Endothelial cell of umbilical vein (primary cell): Measurements from ENCODE around the gene C9orf152.

ENCODE experiments used
- POLR2A ChIP-seq: IDR thresholded peaks from 2 replicates; pipeline ENCODE4 v1.6.1; 2012; ENCODE audit warnings: low read depth, mild to moderate bottlenecking, control low read depth, low read length
- POLR2AphosphoS5 ChIP-seq: IDR thresholded peaks from 2 replicates; pipeline ENCODE4 v1.6.1; 2012; ENCODE audit warnings: low read depth, mild to moderate bottlenecking, control low read depth, low read length, moderate library complexity; ENCODE audit not compliant: insufficient read depth
- TF ChIP-seq, protein P1 (sequence below), 2 donors: IDR thresholded peaks; 1 replicate in 1 of 2; 2 replicates in 1 of 2; pipeline ENCODE4 v1.5.1; 2011; ENCODE audit warnings: low read length in 2 of 2, mild to moderate bottlenecking in 2 of 2, moderate library complexity in 2 of 2, control low read depth in 1 of 2, inconsistent platforms in 1 of 2, low read depth in 1 of 2; ENCODE audit not compliant: insufficient read depth in 1 of 2; ENCODE audit errors: extremely low read depth in 1 of 2
- TF ChIP-seq, protein P2 (sequence below): IDR thresholded peaks from 2 replicates; pipeline ENCODE4 v1.6.1; 2011; ENCODE audit not compliant: insufficient read depth, insufficient read length

DNA sequence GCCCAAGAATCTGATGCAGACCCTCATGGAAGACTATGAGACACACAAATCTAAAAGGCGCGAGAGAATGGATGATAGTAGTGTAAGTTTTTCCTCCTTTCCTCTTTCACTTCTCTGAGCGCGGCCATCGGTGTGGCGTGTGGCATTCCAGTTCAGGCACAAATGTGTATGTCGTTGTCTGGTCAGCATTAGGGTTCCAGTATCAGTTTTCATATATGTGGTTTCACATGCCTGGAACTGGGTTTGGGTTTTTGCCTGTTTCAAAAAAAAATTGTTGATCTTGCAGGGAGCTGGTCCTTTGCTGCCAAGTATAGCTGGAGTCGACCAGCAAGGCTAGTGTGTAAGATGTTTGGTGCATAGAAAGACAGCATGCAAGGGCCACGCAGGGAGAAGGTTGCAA is 51.5 kb downstream of the C9orf152 start:
- TF ChIP-seq, protein P1, sequence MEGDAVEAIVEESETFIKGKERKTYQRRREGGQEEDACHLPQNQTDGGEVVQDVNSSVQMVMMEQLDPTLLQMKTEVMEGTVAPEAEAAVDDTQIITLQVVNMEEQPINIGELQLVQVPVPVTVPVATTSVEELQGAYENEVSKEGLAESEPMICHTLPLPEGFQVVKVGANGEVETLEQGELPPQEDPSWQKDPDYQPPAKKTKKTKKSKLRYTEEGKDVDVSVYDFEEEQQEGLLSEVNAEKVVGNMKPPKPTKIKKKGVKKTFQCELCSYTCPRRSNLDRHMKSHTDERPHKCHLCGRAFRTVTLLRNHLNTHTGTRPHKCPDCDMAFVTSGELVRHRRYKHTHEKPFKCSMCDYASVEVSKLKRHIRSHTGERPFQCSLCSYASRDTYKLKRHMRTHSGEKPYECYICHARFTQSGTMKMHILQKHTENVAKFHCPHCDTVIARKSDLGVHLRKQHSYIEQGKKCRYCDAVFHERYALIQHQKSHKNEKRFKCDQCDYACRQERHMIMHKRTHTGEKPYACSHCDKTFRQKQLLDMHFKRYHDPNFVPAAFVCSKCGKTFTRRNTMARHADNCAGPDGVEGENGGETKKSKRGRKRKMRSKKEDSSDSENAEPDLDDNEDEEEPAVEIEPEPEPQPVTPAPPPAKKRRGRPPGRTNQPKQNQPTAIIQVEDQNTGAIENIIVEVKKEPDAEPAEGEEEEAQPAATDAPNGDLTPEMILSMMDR (IDR thresholded peaks at IDR 0.05; ENCODE audit: extremely low read depth in 1 of 2, insufficient read depth in 1 of 2, low read depth in 1 of 2, low read length in 2 of 2) = no peak
- TF ChIP-seq, protein P2, sequence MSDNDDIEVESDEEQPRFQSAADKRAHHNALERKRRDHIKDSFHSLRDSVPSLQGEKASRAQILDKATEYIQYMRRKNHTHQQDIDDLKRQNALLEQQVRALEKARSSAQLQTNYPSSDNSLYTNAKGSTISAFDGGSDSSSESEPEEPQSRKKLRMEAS = no peak
- TF ChIP-seq POLR2AphosphoS5 (no peak), POLR2A (no peak)
